Right renal pelvis (tissue), 4 donors: ENCODE results near the gene TRPV5. TPM values are rescaled to one million over a fixed set of nuclear protein-coding genes. Genes with fewer than 3 reads are reported as not detected.
"Not testable (repeated sequence)": the region's sequence is repeated elsewhere in the genome, so short reads cannot be mapped to it uniquely, and the experiment has no call there.

Experiments
- DNase-seq, 4 donors: peaks; one replicate each; pipeline ENCODE4 v3.0.0-alpha.2; 2013; ENCODE audit warnings: low read depth in 4 of 4, low spot score in 3 of 4, missing footprints in 1 of 4
- polyA plus RNA-seq, 4 donors: library from polyadenylated mRNA; unstranded; fragments of 120-200 nt; gene quantifications; one replicate each; pipeline ENCODE4 v1.2.1, GENCODE V29; 2013; ENCODE audit not compliant: insufficient read length in 4 of 4

The TRPV5 gene
- 1 to 10 TPM in 1 of 4 donors, under 1 TPM in 3; 0.58 to 1.5 (median 0.81) TPM for polyA plus RNA-seq

GRCh38 chr7:142933624-142934023 is at the start of gene TRPV5:
TSS of gene TRPV5 (minus strand) at chr7:142933746. CDS start at chr7:142933459, 287 bp downstream.
- DNase-seq: no peak

- not testable (repeated sequence) for DNase-seq
Observed at GRCh38 chr7:142978402-142978801, 44.9 kb upstream of the TRPV5 start.

DNA sequence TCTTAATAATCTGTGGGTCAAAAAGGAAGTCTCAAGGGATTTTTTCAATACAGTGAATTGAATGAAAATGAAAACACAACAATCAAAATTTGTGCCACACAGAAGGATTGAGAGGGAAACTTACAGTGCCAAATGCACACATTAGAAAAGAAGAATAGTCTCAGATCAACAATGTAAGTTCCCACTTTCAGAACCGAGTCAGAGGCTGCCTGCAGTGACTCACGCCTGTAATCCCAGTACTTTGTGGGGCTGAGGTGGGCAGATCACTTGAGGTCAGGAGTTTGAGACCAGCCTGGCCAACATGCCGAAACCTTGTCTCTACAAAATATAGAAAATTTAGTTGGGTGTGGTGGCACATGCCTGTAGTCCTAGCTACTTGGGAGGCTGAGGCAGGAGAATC is 41.1 kb upstream of the TRPV5 start:
- no peak for DNase-seq

DNA sequence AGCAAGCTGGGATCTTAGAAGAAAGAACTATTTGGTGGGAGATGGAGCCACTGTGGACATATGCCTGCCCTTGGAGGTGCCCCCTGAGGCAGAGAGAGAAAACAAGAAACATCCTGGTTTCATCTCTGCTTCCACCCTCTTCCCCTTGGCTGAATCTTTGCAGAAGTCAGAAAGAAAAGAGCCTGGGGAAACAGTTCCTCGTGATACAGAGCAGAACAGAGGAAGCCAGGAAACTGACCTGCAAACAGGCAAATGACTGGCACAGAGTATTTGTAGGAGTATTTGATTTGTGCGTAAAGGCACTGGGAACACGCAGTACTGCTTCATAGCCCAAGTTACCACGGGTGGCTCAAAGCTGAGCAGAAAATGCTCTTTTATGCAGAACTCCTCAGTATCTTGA is 35.6 kb upstream of the TRPV5 start:
- DNase-seq: no peak

DNA sequence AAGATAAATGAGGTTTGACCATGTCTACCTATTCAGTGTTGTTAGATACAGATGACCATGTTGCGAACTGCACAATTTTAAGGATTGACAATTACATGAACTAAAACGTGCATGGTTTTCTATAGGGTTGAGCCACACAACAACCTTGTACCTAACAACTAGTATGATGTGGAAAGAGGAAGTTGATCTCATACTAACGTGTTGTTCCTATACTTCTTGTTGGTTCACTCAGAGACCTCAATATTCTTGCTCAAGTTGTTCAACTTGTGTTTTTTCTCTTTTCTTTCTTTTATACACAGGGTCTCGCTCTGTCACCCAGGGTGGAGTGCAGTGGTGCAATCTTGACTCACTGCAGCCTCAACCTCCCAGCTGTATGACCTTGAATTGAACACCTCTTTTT is 34.7 kb upstream of the TRPV5 start:
- DNase-seq: no peak

- no peak for DNase-seq
Observed at GRCh38 chr7:142964502-142965246, 31.1 kb upstream of the TRPV5 start.

GRCh38 chr7:142963993-142964392 is 30.4 kb upstream of the TRPV5 start:
- no peak for DNase-seq

DNA sequence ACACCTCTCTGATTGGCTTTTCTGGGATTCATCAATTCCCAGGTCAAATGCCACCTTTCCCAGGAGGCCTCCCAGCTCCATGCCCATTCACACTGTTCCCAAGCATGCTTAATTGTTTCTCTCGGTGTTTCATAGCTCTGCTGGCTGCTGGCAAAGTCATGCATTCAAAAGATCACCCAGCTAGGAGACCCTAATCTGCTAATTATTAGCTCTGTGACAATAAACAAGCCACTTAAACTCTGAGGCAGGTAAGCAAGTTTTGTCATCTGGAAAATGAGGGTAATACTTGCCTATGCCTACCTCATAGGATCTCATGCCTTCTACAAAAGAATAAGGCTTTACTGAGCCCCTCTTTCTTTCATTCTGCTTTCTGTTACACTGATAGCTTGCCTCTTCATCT is 29.4 kb upstream of the TRPV5 start:
- DNase-seq: peak in 1 of 4 donors; percentile 5

GRCh38 chr7:142961973-142962926 is 28.7 kb upstream of the TRPV5 start, which contains the start of gene KEL:
TSS of gene KEL (minus strand) at chr7:142962363. CDS start at chr7:142962206, 157 bp downstream.
- no peak for DNase-seq

- no peak for DNase-seq
Observed at GRCh38 chr7:142961595-142961972, 28.0 kb upstream of the TRPV5 start.

DNA sequence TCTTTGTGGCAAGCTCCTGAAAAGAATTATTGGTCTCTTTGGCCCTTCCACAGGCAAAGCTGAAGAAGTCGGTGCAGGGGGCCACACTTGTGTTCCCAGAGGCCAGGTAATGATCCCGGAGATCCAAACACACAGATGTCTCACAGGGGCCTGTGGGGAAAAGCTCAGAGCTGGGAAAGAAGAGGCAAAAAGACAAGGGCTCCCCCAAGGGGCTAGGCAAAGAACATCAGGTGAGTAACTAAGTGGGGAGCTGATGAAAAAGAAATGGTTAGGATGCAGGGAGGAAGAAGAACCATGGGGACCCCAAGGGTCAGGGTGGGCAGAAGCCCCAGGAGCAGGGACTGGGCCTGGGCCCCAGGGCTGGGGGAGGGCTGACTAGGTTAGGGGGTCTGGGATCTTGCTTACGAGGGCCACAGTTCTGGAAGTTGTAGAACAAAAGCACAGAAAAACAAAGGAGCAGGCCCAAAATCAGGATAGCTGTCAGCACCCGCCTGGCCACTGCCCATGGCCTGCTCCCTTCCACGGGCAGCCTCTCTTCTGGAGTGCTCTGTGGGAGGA is 27.5 kb upstream of the TRPV5 start:
- no peak for DNase-seq

- DNase-seq: no peak
Observed at GRCh38 chr7:142959202-142959601, 25.7 kb upstream of the TRPV5 start.

DNA sequence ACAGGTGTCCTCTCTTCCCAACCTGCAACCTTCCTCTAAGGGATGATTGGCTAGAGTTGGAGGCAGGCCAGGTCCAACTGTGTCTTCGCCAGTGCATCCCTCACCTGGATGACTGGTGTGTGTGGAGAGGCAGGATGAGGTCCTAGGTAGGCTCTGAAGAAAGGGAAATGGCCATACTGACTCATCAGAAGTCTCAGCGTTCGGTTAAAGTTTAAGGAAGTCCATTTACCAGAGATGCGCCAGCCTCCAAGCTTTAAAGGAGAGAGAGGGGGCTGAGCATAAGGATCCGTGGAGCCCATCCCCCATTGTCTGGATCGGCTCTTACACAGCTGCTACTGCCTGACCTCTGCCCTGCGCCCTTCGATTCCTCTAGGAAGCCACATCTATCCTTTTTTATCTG is 24.2 kb upstream of the TRPV5 start:
- no peak for DNase-seq

DNA sequence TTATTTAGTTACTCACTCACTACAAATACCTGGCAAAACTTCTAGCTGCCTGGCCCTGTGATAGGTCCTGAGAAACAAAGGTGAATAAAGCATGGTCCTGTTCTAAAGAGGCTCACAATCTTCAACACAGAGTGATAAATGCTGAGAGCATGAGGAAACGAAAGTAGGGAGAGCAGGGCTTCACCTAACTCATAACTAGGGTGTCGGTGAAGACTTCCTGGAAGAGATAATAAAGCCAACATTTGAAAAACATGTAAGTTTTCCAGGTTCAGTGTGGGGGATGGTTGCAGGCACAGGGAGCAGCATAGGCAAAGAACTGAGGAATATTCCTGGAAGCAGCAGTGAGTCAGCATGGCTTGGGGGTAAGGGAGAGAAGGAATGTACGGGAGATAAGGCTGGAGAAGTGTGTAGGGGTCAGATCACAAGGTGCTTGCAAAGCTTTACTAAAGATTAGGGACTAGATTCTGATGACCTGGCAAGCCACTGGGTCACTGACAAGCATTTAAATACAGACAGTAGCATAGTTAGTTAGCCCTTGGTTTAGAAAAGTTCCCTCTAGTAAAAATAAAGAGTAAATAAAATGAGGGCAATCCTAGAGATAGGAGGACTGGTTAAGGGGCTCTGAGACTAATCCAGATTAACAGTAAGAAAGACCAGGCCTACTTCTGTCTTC is 23.5 kb upstream of the TRPV5 start:
- DNase-seq: no peak

DNA sequence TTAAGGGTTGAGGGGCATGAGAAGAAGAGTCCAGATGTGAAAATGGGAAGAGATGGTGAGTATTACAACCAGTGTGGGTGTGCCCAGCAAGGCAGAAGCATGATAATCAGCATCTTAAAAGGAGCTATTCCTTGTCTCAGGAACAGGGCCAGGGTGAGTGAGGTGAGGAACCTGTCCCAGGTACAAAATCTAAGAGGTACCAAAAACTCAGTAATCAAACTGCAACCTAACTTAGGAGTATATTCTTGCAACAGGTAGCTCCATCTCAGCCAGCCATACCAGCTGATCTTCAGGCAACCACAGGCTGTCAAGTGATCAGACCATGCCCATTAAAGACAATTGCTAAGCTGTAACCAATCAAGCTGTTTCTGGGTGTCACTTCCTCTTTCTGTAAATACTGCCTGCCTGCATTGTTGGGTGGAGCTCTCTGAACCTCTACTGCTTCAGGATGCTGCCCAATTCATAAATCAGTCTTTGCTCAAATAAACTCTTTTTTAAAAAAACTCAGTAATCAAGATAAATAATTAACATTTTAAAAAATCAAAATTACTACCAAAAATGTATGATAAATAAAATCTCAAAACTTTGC is 21.2 kb upstream of the TRPV5 start:
- no peak for DNase-seq

GRCh38 chr7:142950235-142950634 is 16.7 kb upstream of the TRPV5 start:
- DNase-seq: no peak

DNA sequence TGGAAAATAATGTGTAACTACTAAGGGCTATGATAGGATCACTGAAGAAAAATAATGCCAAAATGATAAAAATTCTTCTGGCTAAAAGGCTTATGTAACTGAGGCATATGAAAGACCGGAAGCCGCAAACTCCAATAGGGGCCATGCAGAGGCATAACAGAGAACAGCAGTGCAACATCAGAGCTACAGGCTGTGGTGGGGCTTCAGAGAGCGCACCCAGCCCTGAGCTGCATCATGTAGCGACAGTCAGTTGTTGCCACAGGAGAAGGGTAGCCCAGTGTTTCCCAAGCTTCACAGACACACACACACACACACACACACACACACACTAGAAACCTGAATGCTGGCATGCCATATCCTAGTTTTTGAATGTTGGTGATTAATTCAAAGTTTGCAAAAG is 15.1 kb upstream of the TRPV5 start:
- DNase-seq: no peak

- no peak for DNase-seq
Observed at GRCh38 chr7:142945001-142945400, 11.5 kb upstream of the TRPV5 start.

DNA sequence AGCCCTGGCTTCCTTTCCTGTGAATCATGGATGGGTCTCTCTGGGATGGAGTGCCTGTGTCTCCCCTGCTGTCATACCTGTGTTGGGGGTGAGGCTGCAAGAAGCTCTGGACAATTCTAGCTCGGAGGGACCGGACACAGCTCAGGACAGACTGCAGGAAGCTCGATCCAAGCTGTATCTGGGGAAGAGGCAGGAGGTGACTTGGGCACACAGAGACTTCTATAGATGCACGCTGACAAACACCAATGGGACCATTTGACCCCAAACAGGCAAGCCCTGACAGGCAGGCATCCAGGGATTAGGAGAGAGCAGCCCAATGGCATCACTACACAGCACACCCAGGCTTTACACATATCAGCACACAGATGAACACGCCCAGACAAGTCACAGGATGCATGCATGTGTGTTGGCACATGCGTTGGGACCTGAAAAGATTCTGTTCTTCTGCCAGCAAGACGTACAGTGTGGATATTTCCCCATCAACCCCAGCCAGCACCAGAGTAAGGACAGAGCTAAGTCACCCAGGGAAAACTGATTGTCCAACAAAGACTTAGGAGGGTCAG is 10.2 kb upstream of the TRPV5 start:
- no peak for DNase-seq

DNA sequence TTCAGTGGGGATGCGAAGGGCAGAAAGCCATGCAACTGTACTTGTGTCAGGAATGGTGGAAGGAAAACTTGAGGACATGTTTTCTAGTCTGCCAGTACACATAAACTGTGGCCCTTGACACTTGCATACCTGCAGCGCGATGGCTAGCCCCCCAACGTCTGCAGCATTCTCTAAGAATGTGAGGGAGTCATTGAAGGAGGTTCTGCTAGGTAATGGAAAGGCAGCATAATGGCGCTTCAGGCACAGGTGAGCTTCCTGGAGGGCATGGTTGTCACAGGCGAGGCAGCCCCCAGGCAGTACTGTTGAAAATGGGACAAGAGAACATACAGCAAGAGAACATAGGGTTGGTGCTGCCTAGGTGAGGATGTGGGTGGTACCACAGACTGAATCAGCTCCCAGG is 9.2 kb upstream of the TRPV5 start:
- DNase-seq: no peak
